Activated naive CD4-positive, alpha-beta T cell treated with anti-CD3 and anti-CD28 coated beads, Interleukin-2, amount 50 U/mL, for 24 hours (primary cell): ENCODE measurements around the gene MRPL36.

ENCODE experiments used
- H3K27ac Mint-ChIP-seq: one replicate; pipeline ENCODE4 v1.8.0; 2021; ENCODE audit warnings: mild to moderate bottlenecking, mixed read lengths
- H3K27me3 Mint-ChIP-seq: one replicate; pipeline ENCODE4 v1.8.0; 2021; ENCODE audit warnings: mixed read lengths
- H3K36me3 Mint-ChIP-seq: one replicate; pipeline ENCODE4 v1.8.0; 2021; ENCODE audit warnings: mixed read lengths
- H3K4me1 Mint-ChIP-seq: one replicate; pipeline ENCODE4 v1.8.0; 2021; ENCODE audit warnings: mixed read lengths
- H3K4me3 Mint-ChIP-seq: one replicate; pipeline ENCODE4 v1.8.0; 2021; ENCODE audit warnings: mild to moderate bottlenecking, mixed read lengths
- H3K9me3 Mint-ChIP-seq: one replicate; pipeline ENCODE4 v1.8.0; 2021; ENCODE audit warnings: mixed read lengths

Gene MRPL36

GRCh38 chr5:1761453-1761755 is 38.2 kb downstream of the MRPL36 start:
- Mint-ChIP-seq H3K9me3 (peaks cover 8% of the 10 kb centered on the region), H3K27me3 (peaks cover 9% of the 10 kb centered on the region), H3K4me3 (no peak overlapping the region), H3K36me3 (no peaks in the 10 kb centered on the region), H3K27ac (no peak overlapping the region), H3K4me1 (no peaks in the 10 kb centered on the region)

GRCh38 chr5:1760656-1761452 is 38.8 kb downstream of the MRPL36 start:
- Mint-ChIP-seq H3K36me3 (no peaks in the 10 kb centered on the region), H3K9me3 (peaks cover 8% of the 10 kb centered on the region), H3K4me1 (no peaks in the 10 kb centered on the region), H3K27me3 (peaks cover 9% of the 10 kb centered on the region), H3K27ac (no peak overlapping the region), H3K4me3 (no peak overlapping the region)

GRCh38 chr5:1760231-1760630 is 39.4 kb downstream of the MRPL36 start:
- Mint-ChIP-seq H3K4me1 (no peaks in the 10 kb centered on the region), H3K9me3 (peaks cover 8% of the 10 kb centered on the region), H3K27ac (no peak overlapping the region), H3K4me3 (no peak overlapping the region), H3K27me3 (peaks cover 10% of the 10 kb centered on the region), H3K36me3 (no peaks in the 10 kb centered on the region)

GRCh38 chr5:1759378-1759970 is 40.2 kb downstream of the MRPL36 start:
- H3K27ac Mint-ChIP-seq, result no peak overlapping the region
- H3K9me3 Mint-ChIP-seq, result peaks cover 8% of the 10 kb centered on the region
- no peaks in the 10 kb centered on the region for H3K4me1 Mint-ChIP-seq
- no peaks in the 10 kb centered on the region for H3K36me3 Mint-ChIP-seq
- H3K4me3 Mint-ChIP-seq, result no peak overlapping the region
- H3K27me3 Mint-ChIP-seq, result peaks cover 11% of the 10 kb centered on the region

- Mint-ChIP-seq H3K27ac (no peak overlapping the region), H3K36me3 (no peaks in the 10 kb centered on the region), H3K9me3 (peaks cover 8% of the 10 kb centered on the region), H3K27me3 (peaks cover 7% of the 10 kb centered on the region), H3K4me3 (no peak overlapping the region), H3K4me1 (no peaks in the 10 kb centered on the region)
Observed at GRCh38 chr5:1758574-1758973, 41.1 kb downstream of the MRPL36 start.

- no peak overlapping the region for H3K4me3 Mint-ChIP-seq
Observed at GRCh38 chr5:1757511-1757910, 42.1 kb downstream of the MRPL36 start.

GRCh38 chr5:1756481-1756880 is 43.2 kb downstream of the MRPL36 start:
- Mint-ChIP-seq H3K9me3 (peaks cover 8% of the 10 kb centered on the region), H3K4me1 (no peaks in the 10 kb centered on the region), H3K36me3 (no peaks in the 10 kb centered on the region), H3K27ac (no peak overlapping the region), H3K4me3 (no peak overlapping the region), H3K27me3 (peaks cover 4% of the 10 kb centered on the region)

More at GRCh38 chr5:1757511-1757910, 42.1 kb downstream of the MRPL36 start:
- Mint-ChIP-seq H3K27me3 (peaks cover 4% of the 10 kb centered on the region), H3K36me3 (no peaks in the 10 kb centered on the region), H3K27ac (no peak overlapping the region), H3K9me3 (peaks cover 8% of the 10 kb centered on the region), H3K4me1 (no peaks in the 10 kb centered on the region)

- Mint-ChIP-seq H3K9me3 (peaks cover 8% of the 10 kb centered on the region), H3K4me3 (no peak overlapping the region), H3K27me3 (peaks cover 4% of the 10 kb centered on the region), H3K27ac (no peak overlapping the region), H3K4me1 (no peaks in the 10 kb centered on the region), H3K36me3 (no peaks in the 10 kb centered on the region)
Observed at GRCh38 chr5:1755321-1755949, 44.2 kb downstream of the MRPL36 start.

GRCh38 chr5:1754531-1755220 is 45.0 kb downstream of the MRPL36 start:
- Mint-ChIP-seq H3K27ac (no peak overlapping the region), H3K4me1 (no peaks in the 10 kb centered on the region)

GRCh38 chr5:1753490-1753889 is 46.1 kb downstream of the MRPL36 start:
- no peaks in the 10 kb centered on the region for H3K4me1 Mint-ChIP-seq
- peaks cover 5% of the 10 kb centered on the region for H3K9me3 Mint-ChIP-seq
- H3K4me3 Mint-ChIP-seq, result no peak overlapping the region
- no peaks in the 10 kb centered on the region for H3K36me3 Mint-ChIP-seq
- H3K27me3 Mint-ChIP-seq, result peaks cover 4% of the 10 kb centered on the region
- no peak overlapping the region for H3K27ac Mint-ChIP-seq

More at GRCh38 chr5:1754531-1755220, 45.0 kb downstream of the MRPL36 start:
- Mint-ChIP-seq H3K27me3 (peaks cover 4% of the 10 kb centered on the region), H3K36me3 (no peaks in the 10 kb centered on the region), H3K4me3 (no peak overlapping the region), H3K9me3 (peaks cover 8% of the 10 kb centered on the region)

GRCh38 chr5:1752881-1753280 is 46.8 kb downstream of the MRPL36 start:
- H3K27ac Mint-ChIP-seq, result no peak overlapping the region
- H3K9me3 Mint-ChIP-seq, result no peaks in the 10 kb centered on the region
- no peaks in the 10 kb centered on the region for H3K36me3 Mint-ChIP-seq
- peaks cover 2% of the 10 kb centered on the region for H3K27me3 Mint-ChIP-seq
- no peak overlapping the region for H3K4me3 Mint-ChIP-seq
- no peaks in the 10 kb centered on the region for H3K4me1 Mint-ChIP-seq

GRCh38 chr5:1751864-1752822 is 47.5 kb downstream of the MRPL36 start:
- Mint-ChIP-seq H3K4me1 (no peaks in the 10 kb centered on the region), H3K36me3 (no peaks in the 10 kb centered on the region), H3K27ac (no peak overlapping the region), H3K9me3 (no peaks in the 10 kb centered on the region), H3K4me3 (no peak overlapping the region), H3K27me3 (peaks cover 2% of the 10 kb centered on the region)

GRCh38 chr5:1751026-1751863 is 48.4 kb downstream of the MRPL36 start:
- Mint-ChIP-seq H3K9me3 (no peaks in the 10 kb centered on the region), H3K36me3 (no peaks in the 10 kb centered on the region), H3K27me3 (peaks cover 2% of the 10 kb centered on the region), H3K4me3 (no peak overlapping the region), H3K4me1 (no peaks in the 10 kb centered on the region), H3K27ac (no peak overlapping the region)

- H3K27ac Mint-ChIP-seq, result no peak overlapping the region
- H3K4me3 Mint-ChIP-seq, result no peak overlapping the region
- H3K36me3 Mint-ChIP-seq, result no peaks in the 10 kb centered on the region
- H3K4me1 Mint-ChIP-seq, result no peaks in the 10 kb centered on the region
- H3K27me3 Mint-ChIP-seq, result peaks cover 3% of the 10 kb centered on the region
- H3K9me3 Mint-ChIP-seq, result no peaks in the 10 kb centered on the region
Observed at GRCh38 chr5:1750469-1750868, 49.2 kb downstream of the MRPL36 start.
